ENCODE data around the gene POU2F2. TPM values are rescaled to one million over a fixed set of nuclear protein-coding genes. Genes with fewer than 3 reads are reported as not detected.

Gene POU2F2
- total RNA-seq, 1 experiment from 2014 or later: 6.0 TPM

DNA sequence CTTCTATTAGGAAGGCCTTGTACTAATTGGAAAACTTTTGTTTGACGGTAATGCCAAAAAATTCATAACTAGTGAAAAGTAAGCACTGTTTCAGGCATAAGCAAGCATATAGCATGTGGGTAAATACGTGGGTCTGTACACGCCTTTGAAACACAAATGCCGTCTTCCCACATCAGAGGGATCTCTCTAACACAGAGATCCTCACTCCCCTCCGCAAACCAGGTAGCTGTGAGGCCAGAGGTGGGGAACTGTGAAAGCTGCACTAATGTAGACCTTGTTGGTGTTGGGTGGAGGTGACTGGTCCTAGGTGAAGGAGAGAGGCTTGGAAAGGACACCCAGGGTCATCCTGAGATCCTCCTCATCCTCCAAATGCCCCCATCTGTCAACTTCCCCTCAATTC, 16.0 kb upstream of the POU2F2 start:
- CTCF ChIA-PET: interaction anchor here (0.6 to 2.1 kb wide), 2 partner anchors 15 to 355 kb away, joined by 3 to 8 read pairs; partner anchors contain the start of gene POU2F2

More for the DNA sequence above, 16.0 kb upstream of the POU2F2 start:
- DNase-seq (ENCODE audit: low spot score) (no peak), ATAC-seq (no peak)
- Mint-ChIP-seq H3K27me3 (ENCODE audit: low read depth) (peaks cover 19% of the 10 kb centered on the region), H3K4me1 (peaks cover 26% of the 10 kb centered on the region), H3K9me3 (no peaks in the 10 kb centered on the region), H3K36me3 (no peaks in the 10 kb centered on the region), H3K27ac (no peak overlapping the region), H3K4me3 (no peak overlapping the region)
- POLR2A ChIA-PET: interaction anchor here (0.7 kb wide), 1 partner anchor 13 kb away, joined by 3 read pairs; no protein-coding TSS in a partner anchor
- TF ChIP-seq FOXP1 (CRISPR knock-in tag; IDR thresholded peaks at IDR 0.05; ENCODE audit: borderline replicate concordance): no peak
- TF ChIP-seq, protein P1, sequence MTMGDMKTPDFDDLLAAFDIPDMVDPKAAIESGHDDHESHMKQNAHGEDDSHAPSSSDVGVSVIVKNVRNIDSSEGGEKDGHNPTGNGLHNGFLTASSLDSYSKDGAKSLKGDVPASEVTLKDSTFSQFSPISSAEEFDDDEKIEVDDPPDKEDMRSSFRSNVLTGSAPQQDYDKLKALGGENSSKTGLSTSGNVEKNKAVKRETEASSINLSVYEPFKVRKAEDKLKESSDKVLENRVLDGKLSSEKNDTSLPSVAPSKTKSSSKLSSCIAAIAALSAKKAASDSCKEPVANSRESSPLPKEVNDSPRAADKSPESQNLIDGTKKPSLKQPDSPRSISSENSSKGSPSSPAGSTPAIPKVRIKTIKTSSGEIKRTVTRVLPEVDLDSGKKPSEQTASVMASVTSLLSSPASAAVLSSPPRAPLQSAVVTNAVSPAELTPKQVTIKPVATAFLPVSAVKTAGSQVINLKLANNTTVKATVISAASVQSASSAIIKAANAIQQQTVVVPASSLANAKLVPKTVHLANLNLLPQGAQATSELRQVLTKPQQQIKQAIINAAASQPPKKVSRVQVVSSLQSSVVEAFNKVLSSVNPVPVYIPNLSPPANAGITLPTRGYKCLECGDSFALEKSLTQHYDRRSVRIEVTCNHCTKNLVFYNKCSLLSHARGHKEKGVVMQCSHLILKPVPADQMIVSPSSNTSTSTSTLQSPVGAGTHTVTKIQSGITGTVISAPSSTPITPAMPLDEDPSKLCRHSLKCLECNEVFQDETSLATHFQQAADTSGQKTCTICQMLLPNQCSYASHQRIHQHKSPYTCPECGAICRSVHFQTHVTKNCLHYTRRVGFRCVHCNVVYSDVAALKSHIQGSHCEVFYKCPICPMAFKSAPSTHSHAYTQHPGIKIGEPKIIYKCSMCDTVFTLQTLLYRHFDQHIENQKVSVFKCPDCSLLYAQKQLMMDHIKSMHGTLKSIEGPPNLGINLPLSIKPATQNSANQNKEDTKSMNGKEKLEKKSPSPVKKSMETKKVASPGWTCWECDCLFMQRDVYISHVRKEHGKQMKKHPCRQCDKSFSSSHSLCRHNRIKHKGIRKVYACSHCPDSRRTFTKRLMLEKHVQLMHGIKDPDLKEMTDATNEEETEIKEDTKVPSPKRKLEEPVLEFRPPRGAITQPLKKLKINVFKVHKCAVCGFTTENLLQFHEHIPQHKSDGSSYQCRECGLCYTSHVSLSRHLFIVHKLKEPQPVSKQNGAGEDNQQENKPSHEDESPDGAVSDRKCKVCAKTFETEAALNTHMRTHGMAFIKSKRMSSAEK (CRISPR knock-in tag; IDR thresholded peaks at IDR 0.05; ENCODE audit: borderline replicate concordance): no peak
- TF ChIP-seq, protein P2, sequence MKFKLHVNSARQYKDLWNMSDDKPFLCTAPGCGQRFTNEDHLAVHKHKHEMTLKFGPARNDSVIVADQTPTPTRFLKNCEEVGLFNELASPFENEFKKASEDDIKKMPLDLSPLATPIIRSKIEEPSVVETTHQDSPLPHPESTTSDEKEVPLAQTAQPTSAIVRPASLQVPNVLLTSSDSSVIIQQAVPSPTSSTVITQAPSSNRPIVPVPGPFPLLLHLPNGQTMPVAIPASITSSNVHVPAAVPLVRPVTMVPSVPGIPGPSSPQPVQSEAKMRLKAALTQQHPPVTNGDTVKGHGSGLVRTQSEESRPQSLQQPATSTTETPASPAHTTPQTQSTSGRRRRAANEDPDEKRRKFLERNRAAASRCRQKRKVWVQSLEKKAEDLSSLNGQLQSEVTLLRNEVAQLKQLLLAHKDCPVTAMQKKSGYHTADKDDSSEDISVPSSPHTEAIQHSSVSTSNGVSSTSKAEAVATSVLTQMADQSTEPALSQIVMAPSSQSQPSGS (CRISPR knock-in tag; IDR thresholded peaks at IDR 0.05; ENCODE audit: borderline replicate concordance, low read depth): no peak
- TF ChIP-seq TEAD1 (CRISPR knock-in tag; IDR thresholded peaks at IDR 0.05): no peak
- no peak for TF ChIP-seq GABPB1 (CRISPR knock-in tag; IDR thresholded peaks at IDR 0.05)
- TF ChIP-seq TEAD4 (CRISPR knock-in tag; IDR thresholded peaks at IDR 0.05): no peak
- no peak for TF ChIP-seq USF1 (CRISPR knock-in tag; IDR thresholded peaks at IDR 0.05)
- TF ChIP-seq, protein P3, sequence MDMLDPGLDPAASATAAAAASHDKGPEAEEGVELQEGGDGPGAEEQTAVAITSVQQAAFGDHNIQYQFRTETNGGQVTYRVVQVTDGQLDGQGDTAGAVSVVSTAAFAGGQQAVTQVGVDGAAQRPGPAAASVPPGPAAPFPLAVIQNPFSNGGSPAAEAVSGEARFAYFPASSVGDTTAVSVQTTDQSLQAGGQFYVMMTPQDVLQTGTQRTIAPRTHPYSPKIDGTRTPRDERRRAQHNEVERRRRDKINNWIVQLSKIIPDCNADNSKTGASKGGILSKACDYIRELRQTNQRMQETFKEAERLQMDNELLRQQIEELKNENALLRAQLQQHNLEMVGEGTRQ (CRISPR knock-in tag; IDR thresholded peaks at IDR 0.05): no peak
- no peak for TF ChIP-seq SP1 (CRISPR knock-in tag; conservative IDR thresholded peaks at IDR 0.05)
- no peak for TF ChIP-seq ZNF232 (CRISPR knock-in tag; IDR thresholded peaks at IDR 0.05)
- TF ChIP-seq, protein P4, sequence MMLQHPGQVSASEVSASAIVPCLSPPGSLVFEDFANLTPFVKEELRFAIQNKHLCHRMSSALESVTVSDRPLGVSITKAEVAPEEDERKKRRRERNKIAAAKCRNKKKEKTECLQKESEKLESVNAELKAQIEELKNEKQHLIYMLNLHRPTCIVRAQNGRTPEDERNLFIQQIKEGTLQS (CRISPR knock-in tag; conservative IDR thresholded peaks at IDR 0.05): no peak
- no peak for TF ChIP-seq RELA (CRISPR knock-in tag; IDR thresholded peaks at IDR 0.05; ENCODE audit: borderline replicate concordance)
- no peak for TF ChIP-seq FOXK1 (CRISPR knock-in tag; IDR thresholded peaks at IDR 0.05)
- no peak for TF ChIP-seq PRDM15 (CRISPR knock-in tag; IDR thresholded peaks at IDR 0.05)
- TF ChIP-seq, protein P5, sequence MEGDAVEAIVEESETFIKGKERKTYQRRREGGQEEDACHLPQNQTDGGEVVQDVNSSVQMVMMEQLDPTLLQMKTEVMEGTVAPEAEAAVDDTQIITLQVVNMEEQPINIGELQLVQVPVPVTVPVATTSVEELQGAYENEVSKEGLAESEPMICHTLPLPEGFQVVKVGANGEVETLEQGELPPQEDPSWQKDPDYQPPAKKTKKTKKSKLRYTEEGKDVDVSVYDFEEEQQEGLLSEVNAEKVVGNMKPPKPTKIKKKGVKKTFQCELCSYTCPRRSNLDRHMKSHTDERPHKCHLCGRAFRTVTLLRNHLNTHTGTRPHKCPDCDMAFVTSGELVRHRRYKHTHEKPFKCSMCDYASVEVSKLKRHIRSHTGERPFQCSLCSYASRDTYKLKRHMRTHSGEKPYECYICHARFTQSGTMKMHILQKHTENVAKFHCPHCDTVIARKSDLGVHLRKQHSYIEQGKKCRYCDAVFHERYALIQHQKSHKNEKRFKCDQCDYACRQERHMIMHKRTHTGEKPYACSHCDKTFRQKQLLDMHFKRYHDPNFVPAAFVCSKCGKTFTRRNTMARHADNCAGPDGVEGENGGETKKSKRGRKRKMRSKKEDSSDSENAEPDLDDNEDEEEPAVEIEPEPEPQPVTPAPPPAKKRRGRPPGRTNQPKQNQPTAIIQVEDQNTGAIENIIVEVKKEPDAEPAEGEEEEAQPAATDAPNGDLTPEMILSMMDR (IDR thresholded peaks at IDR 0.05): no peak
- no peak for TF ChIP-seq TP53 (CRISPR knock-in tag; IDR thresholded peaks at IDR 0.05)

Data from WTC11 (cell line).